ENCODE data around the gene EGLN1. TPM values are rescaled to one million over a fixed set of nuclear protein-coding genes. Genes with fewer than 3 reads are reported as not detected.

Gene EGLN1
- total and polyA plus RNA-seq, 2 of the 8 experiments (the other 6 are each of a cell fraction or from before 2014, with no cell fraction given) = 4.0 to 6.4 TPM

DNA sequence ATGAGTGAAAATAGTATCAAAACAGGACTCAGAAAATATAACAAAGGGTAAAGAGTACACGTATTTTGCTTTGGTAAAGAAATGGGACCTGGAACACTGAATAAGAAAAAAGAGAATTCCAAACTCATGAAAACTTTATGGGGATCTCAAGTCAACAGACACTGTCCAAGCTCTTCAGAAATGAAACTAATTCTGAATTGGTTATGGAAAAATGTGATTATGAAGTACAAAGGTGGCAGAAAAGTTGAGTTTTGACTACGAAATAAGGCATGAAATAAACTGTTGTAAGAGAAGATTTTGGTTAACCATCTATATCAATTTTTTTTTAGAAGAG lies 8.4 kb downstream of the EGLN1 start:
- no peak overlapping the region for H2BK20ac ChIP-seq (ENCODE audit: low read length)
- no peak overlapping the region for H4K5ac ChIP-seq (ENCODE audit: insufficient read length, low read depth, low read length)
- no peak overlapping the region for H3K23ac ChIP-seq (ENCODE audit: insufficient read length)
- ChIA-PET POLR2A (ENCODE audit: partially characterized antibody) (no interaction called here), CTCF (ENCODE audit: partially characterized antibody) (interaction anchor here (0.9 to 1.3 kb wide), 4 partner anchors 13 to 394 kb away, joined by 3 to 5 read pairs (median 3); no protein-coding TSS in a partner anchor)
- H3K56ac ChIP-seq (replicated peaks; ENCODE audit: insufficient read length, low read depth, low read length) = no peak overlapping the region
- no peaks in the 10 kb centered on the region for H3K36me3 ChIP-seq (ENCODE audit: control insufficient read depth in 2 of 4, insufficient read depth in 4 of 4, low read length in 3 of 4)
- no peak overlapping the region for H2AFZ ChIP-seq (ENCODE audit: low read length)
- H2BK15ac ChIP-seq (ENCODE audit: low read length) = no peak overlapping the region
- no peaks in the 10 kb centered on the region for H3K23me2 ChIP-seq (ENCODE audit: low read depth, low read length)
- no peak overlapping the region for H3K27ac ChIP-seq (ENCODE audit: low read depth, low read length)
- peaks cover 0 to 7% (median 3%) of the 10 kb centered on the region in 4 experiments; a peak in 6 of 7 replicates for H3K27me3 ChIP-seq (replicated peaks in 1 of 4; ENCODE audit: control insufficient read depth in 3 of 4, extremely low read depth in 1 of 4, insufficient read depth in 3 of 4, low read length in 3 of 4)
- peaks cover 0 to 9% of the 10 kb centered on the region in 2 experiments; a peak in 2 of 4 replicates for H3K79me2 ChIP-seq (ENCODE audit: control insufficient read depth in 1 of 2, insufficient read depth in 2 of 2, low read length in 2 of 2)
- no peak overlapping the region for H2BK12ac ChIP-seq (ENCODE audit: low read depth, low read length)
- no peak overlapping the region for H2BK120ac ChIP-seq (replicated peaks; ENCODE audit: low read depth, low read length)
- H4K91ac ChIP-seq (replicated peaks; ENCODE audit: insufficient read length, low read length) = no peak overlapping the region
- H3K4me3 ChIP-seq (ENCODE audit: extremely low read depth in 1 of 4, insufficient read depth in 2 of 4, low read depth in 3 of 4, low read length in 4 of 4) = no peak overlapping the region
- H3K14ac ChIP-seq (ENCODE audit: insufficient read length) = no peak overlapping the region
- no peak overlapping the region for H3K9ac ChIP-seq (replicated peaks in 1 of 4; ENCODE audit: extremely low read depth in 1 of 4, low read depth in 3 of 4, low read length in 3 of 4)
- H4K20me1 ChIP-seq (replicated peaks in 1 of 2; ENCODE audit: control insufficient read depth in 1 of 2, insufficient read depth in 2 of 2, low read length in 2 of 2) = peaks cover 2% of the 10 kb centered on the region in 2 experiments
- H2AK5ac ChIP-seq (ENCODE audit: low read depth, low read length) = no peak overlapping the region
- no peak overlapping the region for H4K8ac ChIP-seq (ENCODE audit: extremely low read depth, insufficient read depth, low read length)
- 83% methylated on average over 2 of the region's 2 CpGs; no CpG with 5 or more reads in 1 of the 2 experiments for WGBS, 2 experiments (ENCODE audit: extremely low coverage in 1 of 2, insufficient coverage in 1 of 2, insufficient read length in 1 of 2, insufficient replicate concordance in 2 of 2, low coverage in 1 of 2, low lambda C conversion rate in 2 of 2, missing lambda C conversion rate in 1 of 2)
- H3K9me3 ChIP-seq (ENCODE audit: insufficient read depth in 2 of 2, low read depth in 1 of 2, low read length in 1 of 2) = no peaks in the 10 kb centered on the region
- DNase-seq (ENCODE audit: low read depth in 1 of 2, low spot score in 2 of 2) (no peak), FAIRE-seq (no peak)
- no peaks in the 10 kb centered on the region for H3K4me1 ChIP-seq (replicated peaks in 1 of 4; ENCODE audit: control insufficient read depth in 3 of 4, insufficient read depth in 4 of 4, low read length in 3 of 4)
- no peak overlapping the region for H3K4me2 ChIP-seq (ENCODE audit: insufficient read depth in 1 of 2, low read depth in 2 of 2, low read length in 2 of 2)
- H3K4ac ChIP-seq (replicated peaks; ENCODE audit: insufficient read length, low read depth, low read length) = no peak overlapping the region
- no peaks in the 10 kb centered on the region; the same call in 1 of the 2 replicates for H3K79me1 ChIP-seq (ENCODE audit: low read depth, low read length)
- no peak overlapping the region for H2BK5ac ChIP-seq (ENCODE audit: low read depth, low read length)
- H3K18ac ChIP-seq (ENCODE audit: extremely low read depth, low read length) = no peak overlapping the region
- TF ChIP-seq POLR2A (IDR thresholded peaks at IDR 0.05; ENCODE audit: control extremely low read depth in 1 of 2, low read depth in 2 of 2, low read length in 2 of 2) (no peak), GTF2F1 (IDR thresholded peaks at IDR 0.05; ENCODE audit: borderline replicate concordance, low read depth, low read length) (no peak), POU5F1 (IDR thresholded peaks at IDR 0.05; ENCODE audit: low read depth, low read length) (no peak), BRCA1 (IDR thresholded peaks at IDR 0.05; ENCODE audit: low read depth, low read length) (no peak), RBBP5 (IDR thresholded peaks at IDR 0.05; ENCODE audit: borderline replicate concordance, low read depth, low read length) (no peak)

All from H1 (cell line).